ENCODE measurements around the gene ZNF311. TPM values are rescaled to one million over a fixed set of nuclear protein-coding genes. Genes with fewer than 3 reads are reported as not detected.

ZNF311 gene
- total and polyA plus RNA-seq, 9 of the 15 experiments (the other 6 are each of a cell fraction or from before 2014, with no cell fraction given), result 5.1 to 10.0 (median 7.5) TPM

GRCh38 chr6:28978133-28978491 is 27.0 kb downstream of the ZNF311 start (continued):
- TF ChIP-seq FOXA3 (CRISPR knock-in tag; conservative IDR thresholded peaks at IDR 0.05 in 1 of 2, IDR thresholded peaks at IDR 0.05 in 1 of 2), result no peak
- no peak for TF ChIP-seq TSC22D4 (tag; IDR thresholded peaks at IDR 0.05)
- no peak for TF ChIP-seq SIX5 (IDR thresholded peaks at IDR 0.05; ENCODE audit: borderline replicate concordance in 1 of 2, insufficient read depth in 1 of 2, low read depth in 1 of 2, low read length in 2 of 2)
- no peak for TF ChIP-seq CREB1 (IDR thresholded peaks at IDR 0.05)
- no peak for TF ChIP-seq CREB1 (CRISPR knock-in tag; IDR thresholded peaks at IDR 0.05)
- TF ChIP-seq IRF2 (CRISPR knock-in tag; IDR thresholded peaks at IDR 0.05), result no peak
- no peak for TF ChIP-seq CREBBP (IDR thresholded peaks at IDR 0.05; ENCODE audit: low read depth, low read length)
- TF ChIP-seq PML (IDR thresholded peaks at IDR 0.05; ENCODE audit: low read length), result no peak
- no peak for TF ChIP-seq CC2D1A (IDR thresholded peaks at IDR 0.05)
- TF ChIP-seq ZNF589 (CRISPR knock-in tag; IDR thresholded peaks at IDR 0.05; ENCODE audit: low read depth), result peak; percentile 28; the same call in 1 of the 2 replicates
- TF ChIP-seq ZC3H4 (CRISPR knock-in tag; IDR thresholded peaks at IDR 0.05; ENCODE audit: borderline replicate concordance), result no peak
- TF ChIP-seq FOXJ2 (tag; IDR thresholded peaks at IDR 0.05), result no peak
- TF ChIP-seq SLC30A9 (CRISPR knock-in tag; IDR thresholded peaks at IDR 0.05), result no peak
- TF ChIP-seq, protein P1, sequence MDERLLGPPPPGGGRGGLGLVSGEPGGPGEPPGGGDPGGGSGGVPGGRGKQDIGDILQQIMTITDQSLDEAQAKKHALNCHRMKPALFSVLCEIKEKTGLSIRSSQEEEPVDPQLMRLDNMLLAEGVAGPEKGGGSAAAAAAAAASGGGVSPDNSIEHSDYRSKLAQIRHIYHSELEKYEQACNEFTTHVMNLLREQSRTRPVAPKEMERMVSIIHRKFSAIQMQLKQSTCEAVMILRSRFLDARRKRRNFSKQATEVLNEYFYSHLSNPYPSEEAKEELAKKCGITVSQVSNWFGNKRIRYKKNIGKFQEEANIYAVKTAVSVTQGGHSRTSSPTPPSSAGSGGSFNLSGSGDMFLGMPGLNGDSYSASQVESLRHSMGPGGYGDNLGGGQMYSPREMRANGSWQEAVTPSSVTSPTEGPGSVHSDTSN (CRISPR knock-in tag; IDR thresholded peaks at IDR 0.05; ENCODE audit: low read depth), result no peak
- TF ChIP-seq, protein P1 (tag; conservative IDR thresholded peaks at IDR 0.05; ENCODE audit: low read depth), result no peak
- TF ChIP-seq, protein P2, sequence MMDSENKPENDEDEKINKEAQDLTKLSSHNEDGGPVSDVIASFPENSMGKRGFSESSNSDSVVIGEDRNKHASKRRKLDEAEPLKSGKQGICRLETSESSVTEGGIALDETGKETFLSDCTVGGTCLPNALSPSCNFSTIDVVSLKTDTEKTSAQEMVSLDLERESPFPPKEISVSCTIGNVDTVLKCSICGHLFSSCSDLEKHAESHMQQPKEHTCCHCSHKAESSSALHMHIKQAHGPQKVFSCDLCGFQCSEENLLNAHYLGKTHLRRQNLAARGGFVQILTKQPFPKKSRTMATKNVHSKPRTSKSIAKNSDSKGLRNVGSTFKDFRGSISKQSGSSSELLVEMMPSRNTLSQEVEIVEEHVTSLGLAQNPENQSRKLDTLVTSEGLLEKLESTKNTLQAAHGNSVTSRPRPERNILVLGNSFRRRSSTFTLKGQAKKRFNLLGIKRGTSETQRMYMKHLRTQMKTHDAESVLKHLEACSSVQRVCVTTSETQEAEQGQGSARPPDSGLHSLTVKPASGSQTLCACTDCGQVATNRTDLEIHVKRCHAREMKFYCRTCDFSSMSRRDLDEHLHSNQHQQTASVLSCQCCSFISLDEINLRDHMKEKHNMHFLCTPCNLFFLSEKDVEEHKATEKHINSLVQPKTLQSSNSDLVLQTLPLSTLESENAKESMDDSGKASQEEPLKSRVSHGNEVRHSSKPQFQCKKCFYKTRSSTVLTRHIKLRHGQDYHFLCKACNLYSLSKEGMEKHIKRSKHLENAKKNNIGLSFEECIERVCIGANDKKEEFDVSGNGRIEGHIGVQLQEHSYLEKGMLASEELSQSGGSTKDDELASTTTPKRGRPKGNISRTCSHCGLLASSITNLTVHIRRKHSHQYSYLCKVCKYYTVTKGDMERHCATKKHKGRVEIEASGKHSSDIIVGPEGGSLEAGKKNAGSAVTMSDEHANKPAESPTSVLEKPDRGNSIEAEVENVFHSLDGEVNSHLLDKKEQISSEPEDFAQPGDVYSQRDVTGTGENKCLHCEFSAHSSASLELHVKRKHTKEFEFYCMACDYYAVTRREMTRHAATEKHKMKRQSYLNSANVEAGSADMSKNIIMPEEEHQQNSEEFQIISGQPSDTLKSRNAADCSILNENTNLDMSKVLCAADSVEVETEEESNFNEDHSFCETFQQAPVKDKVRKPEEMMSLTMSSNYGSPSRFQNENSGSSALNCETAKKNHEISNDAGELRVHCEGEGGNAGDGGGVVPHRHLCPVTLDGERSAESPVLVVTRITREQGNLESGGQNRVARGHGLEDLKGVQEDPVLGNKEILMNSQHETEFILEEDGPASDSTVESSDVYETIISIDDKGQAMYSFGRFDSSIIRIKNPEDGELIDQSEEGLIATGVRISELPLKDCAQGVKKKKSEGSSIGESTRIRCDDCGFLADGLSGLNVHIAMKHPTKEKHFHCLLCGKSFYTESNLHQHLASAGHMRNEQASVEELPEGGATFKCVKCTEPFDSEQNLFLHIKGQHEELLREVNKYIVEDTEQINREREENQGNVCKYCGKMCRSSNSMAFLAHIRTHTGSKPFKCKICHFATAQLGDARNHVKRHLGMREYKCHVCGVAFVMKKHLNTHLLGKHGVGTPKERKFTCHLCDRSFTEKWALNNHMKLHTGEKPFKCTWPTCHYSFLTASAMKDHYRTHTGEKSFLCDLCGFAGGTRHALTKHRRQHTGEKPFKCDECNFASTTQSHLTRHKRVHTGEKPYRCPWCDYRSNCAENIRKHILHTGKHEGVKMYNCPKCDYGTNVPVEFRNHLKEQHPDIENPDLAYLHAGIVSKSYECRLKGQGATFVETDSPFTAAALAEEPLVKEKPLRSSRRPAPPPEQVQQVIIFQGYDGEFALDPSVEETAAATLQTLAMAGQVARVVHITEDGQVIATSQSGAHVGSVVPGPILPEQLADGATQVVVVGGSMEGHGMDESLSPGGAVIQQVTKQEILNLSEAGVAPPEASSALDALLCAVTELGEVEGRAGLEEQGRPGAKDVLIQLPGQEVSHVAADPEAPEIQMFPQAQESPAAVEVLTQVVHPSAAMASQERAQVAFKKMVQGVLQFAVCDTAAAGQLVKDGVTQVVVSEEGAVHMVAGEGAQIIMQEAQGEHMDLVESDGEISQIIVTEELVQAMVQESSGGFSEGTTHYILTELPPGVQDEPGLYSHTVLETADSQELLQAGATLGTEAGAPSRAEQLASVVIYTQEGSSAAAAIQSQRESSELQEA (IDR thresholded peaks at IDR 0.05; ENCODE audit: low read depth), result no peak
- no peak for TF ChIP-seq CREM (IDR thresholded peaks at IDR 0.05; ENCODE audit: low read depth)
- no peak for TF ChIP-seq RNF2 (IDR thresholded peaks at IDR 0.05)
- TF ChIP-seq CXXC5 (CRISPR knock-in tag; IDR thresholded peaks at IDR 0.05), result 0 out of 2 replicates have a peak, but pooled peaks have one; percentile 4
- no peak for TF ChIP-seq TCF7L2 (IDR thresholded peaks at IDR 0.05; ENCODE audit: low read depth, low read length)
- TF ChIP-seq MEIS2 (IDR thresholded peaks at IDR 0.05; ENCODE audit: partially characterized antibody), result no peak
